HG02763 (cell line): ENCODE data around the gene RAMAC.
"Not testable (repeated sequence)": the region's sequence is repeated elsewhere in the genome, so short reads cannot be mapped to it uniquely, and the experiment has no call there.

Source experiments
- ATAC-seq: cut with Tn5 transposase; IDR thresholded peaks from one replicate; pipeline ENCODE4 v1.9.1; 2021; ENCODE audit warnings: mild to moderate bottlenecking, moderate library complexity; ENCODE audit not compliant: unreplicated experiment

The RAMAC gene

DNA sequence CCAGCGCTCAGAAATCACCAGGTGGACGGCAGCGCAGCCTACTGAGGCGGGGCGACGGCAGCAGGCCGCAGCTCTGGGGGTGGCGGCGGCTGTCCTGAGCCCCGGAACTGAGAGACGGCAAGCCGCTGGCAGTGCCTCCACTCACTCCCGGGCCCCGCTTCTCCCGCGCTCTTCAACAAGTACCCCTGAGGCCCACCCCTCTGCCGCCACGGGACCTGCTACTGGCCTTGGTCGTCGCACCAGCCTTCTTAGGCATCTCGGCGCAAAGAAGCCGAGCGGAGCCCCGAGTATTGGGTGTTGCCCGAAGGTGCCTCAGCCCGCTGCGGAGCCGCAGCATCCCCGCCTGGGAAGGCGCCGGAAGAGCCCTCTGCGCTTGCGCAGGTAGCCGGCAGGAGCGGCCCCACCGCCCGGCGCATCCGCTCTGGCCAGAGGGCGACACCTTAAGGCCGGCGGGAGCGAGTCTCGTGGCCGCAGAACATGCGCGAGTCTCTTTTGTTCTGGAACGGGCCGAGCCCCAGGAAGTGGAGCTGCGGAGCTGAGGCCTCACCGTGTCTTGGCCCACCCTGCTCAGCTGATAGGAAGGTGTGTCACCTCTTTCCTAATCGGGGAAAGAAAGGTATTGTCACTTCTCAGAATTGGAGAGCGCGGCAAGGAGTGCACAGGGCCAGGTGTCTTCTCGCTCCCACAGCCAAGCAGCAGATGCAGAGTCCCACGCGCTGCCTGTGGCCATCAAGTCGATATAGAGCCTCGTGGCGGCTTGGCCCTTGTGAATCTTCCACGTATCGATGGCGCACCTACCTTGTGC, 25.5 kb downstream of the RAMAC start, which contains the start of gene C15orf40:
C15orf40 (minus strand) TSS at position 369 of the 805 bp plus-strand sequence; CDS start at position 337, 32 bp downstream.
- ATAC-seq: peak; percentile 91

DNA sequence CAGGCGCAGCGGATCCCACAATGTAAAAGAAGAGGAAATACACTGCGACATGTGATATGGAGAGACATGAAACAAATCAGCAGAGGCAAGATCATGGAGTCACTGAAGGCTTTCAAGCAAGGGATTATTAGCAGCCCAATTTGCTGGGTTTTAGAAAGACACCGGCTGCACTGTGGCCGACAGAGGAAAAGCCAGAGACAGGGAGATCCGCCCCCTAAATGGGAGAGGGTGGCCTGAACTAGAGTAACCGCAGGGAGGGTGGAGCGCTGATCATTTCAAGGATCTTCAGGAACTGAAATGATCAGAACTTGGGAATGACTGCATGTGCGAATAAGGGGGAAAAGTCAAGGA, 26.0 kb downstream of the RAMAC start:
- ATAC-seq: no peak

DNA sequence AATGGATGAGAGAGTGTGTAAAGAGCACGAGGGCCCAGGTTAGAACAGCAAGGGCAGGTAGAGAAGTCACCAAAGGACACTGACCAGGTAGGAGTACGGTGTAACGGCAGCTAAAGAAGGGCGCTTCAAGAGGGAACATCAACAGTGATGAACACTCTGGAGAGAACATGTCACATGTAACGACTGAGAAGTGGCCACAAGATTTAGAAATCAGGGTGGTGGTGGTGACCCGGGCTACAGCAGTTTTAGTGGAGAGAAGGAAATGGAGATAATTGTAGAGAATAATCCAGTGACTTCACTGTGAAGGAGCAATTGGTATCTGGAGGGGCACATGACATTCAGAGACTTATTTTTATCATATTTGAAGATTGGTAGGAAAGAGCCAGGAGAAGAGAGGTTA, 26.6 kb downstream of the RAMAC start:
- ATAC-seq: no peak

DNA sequence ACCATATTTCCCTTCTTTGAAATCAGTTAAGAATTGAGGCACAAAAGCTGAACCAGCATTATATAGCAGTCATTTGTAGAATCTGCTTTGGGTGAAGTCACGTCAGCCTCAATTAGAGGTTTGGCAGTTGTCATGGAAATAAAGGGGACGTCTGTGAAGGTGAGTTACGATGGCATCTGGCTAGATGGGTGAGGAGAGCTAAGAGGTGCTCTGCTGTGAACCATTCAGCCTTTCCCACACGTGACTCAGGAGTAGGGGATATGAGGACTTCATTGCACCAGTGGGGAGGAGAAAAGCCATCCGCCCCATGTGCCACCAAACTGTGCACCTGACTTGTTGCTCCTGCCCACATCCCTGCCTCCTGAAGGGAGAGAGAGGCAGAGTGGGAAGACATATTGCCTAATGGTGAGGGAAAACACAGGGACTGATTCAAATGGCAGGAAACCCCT, 28.2 kb downstream of the RAMAC start:
- ATAC-seq: no peak

DNA sequence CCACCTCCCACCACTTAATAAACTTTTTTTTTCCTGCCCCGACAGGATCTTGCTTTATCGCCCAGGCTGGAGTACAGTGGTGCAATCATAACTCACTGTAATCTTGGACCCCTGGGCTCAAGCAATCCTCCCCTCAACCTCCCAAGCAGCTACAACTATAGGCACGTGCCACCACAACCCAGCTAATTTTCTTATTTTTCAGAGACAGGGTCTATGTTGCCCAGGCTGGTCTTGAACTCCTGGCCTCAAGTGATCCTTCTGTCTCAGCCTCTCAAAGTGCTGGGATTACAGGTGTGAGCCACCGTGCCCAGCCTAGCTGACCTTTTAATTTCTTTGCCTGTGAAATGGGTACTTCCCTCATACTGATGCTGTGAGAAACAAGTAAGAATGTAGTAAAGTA, 29.4 kb downstream of the RAMAC start:
- no peak for ATAC-seq

DNA sequence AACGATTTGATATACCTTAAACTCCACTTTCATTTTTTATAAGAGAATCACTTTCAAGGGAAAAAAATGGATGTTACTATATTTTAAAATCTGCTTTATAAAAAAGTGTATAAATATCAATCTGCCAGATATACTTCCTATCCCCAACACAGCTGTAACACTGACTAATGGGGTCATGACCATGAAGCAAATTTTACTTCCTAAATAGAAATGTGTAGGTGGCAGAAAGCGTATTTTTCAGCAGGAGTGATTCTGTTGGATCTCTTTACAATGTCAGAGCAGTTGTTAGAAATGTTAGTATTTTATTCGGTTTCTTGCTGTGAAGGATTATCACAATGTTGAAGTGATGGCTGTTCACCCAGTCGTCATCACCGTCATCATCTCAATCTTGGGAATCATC, 30.9 kb downstream of the RAMAC start:
- no peak for ATAC-seq

DNA sequence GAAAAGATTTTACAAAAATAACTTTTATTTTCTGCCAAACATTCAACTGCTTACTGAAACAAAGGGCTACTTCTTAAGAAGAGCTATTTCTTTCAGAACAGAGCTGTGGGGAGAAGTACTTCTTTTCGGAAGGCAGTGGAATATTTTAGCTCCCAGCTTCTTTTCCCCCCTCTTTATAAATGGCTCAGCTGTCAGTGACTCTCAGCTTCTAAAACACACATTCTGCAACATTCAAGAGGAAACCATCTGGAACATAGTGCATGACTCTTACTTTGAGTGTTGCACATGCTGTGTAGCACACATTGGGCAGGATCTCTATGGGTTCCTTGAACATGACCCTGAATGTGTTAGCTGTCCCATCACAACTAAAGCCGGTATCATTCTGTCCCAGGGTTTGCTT, 32.4 kb downstream of the RAMAC start:
- ATAC-seq: no peak

DNA sequence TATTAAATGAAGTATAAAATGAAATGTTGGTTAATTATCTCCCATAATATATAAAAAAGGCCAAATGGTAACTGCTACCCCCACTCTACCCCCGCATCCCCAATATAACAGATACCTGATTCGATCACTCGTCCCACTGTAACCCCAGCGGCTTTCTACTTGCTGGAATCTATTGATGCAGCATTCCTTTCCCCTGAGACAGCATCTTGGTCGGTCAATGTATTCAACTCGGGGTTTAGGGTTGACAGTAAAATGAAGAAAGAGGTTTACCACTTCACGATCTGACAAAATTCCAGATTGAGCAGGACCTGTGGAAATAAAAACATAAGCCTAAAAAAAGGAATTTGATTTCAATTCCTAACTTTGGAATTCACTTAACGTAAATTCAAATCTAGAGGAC, 44.0 kb downstream of the RAMAC start:
- no peak for ATAC-seq

DNA sequence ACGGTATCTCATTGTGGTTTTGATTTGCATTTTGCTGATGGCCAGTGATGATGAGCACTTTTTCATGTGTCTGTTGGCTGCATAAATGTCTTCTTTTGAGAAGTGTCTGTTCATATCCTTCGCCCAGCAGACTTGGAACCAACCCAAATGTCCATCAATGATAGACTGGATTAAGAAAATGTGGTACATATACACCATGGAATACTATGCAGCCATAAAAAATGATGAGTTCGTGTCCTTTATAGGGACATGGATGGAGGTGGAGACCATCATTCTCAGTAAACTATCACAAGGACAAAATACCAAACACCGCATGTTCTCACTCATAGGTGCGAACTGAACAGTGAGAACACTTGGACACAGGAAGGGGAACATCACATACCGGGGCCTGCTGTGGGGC, 45.2 kb downstream of the RAMAC start:
- ATAC-seq: not testable (repeated sequence)

DNA sequence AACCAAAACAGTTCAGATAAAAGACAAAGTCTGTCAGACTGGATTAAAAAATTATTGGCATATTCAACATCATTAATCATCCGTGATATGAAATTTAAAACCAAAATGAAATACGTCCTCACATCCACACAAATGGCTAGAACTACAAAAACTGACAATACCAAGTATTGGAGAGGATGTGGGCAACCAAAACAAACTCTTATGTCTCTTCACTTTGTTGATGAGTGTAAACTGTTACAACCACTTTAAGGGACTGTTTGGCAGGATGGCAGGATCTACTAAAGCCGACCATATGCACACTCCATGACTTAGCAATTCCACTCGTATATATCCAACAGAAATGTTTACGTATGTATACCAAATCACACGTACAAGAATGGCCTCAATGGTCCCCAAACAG, 50.2 kb downstream of the RAMAC start:
- ATAC-seq: no peak

DNA sequence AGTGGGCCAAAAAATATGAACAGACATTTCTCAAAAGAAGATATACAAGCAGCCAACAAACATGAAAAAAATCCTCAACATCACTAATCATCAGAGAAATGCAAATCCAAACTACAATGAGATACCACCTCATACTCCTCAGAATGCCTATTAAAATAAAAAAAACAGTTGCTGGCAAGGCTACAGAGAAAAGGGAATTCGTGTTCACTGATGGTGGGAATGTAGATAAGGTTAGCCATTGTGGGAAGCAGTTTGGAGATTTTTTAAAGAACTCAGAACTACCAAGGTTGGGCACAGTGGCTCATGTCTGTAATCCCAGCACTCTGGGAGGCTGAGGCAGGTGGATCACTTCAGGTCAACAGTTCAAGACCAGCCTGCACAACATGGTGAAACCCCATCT, 53.2 kb downstream of the RAMAC start:
- no peak for ATAC-seq
